Esophagus muscularis mucosa (tissue), 2 donors: ENCODE results near the gene CPNE6.

Source experiments
- POLR2A ChIP-seq: fragments of 450-650 bp; IDR thresholded peaks from one replicate; pipeline ENCODE4 v1.6.1; 2017; ENCODE audit warnings: antibody characterized with exemption, moderate library complexity, mild to moderate bottlenecking, low read depth
- POLR2AphosphoS5 ChIP-seq, 2 donors: sonication (generic); formaldehyde crosslinking; IDR thresholded peaks; one replicate each; pipeline ENCODE4 v1.6.1; 2017; ENCODE audit warnings: antibody characterized with exemption in 2 of 2

DNA sequence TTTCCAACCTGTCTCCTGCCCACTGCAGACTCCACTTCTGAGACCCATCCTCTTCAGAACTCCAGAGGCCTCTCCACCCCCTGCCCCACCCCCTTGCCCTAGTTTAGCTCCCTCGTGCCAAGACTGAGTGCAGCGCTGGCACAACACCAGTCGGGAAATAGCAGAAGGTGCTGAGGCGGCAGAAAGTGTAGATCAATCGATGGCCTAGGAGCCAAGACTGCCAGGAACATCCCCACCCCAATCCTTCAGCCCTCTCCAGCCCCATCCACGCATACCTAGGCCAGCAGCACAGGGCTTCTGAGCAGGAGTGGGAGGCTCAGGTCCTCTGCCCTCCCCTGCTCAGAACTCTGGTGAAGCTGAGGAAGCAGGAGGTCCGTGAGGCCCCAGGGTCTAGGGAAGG lies 1.1 kb downstream of the CPNE6 start:
- TF ChIP-seq POLR2AphosphoS5 (IDR thresholded peaks at IDR 0.05) (no peak), POLR2A (no peak)
